SIG-M5 treated with dmso at 0.1 percent for 504 hours (cell line): ENCODE results near the gene EZH1.

Experiments
- DNase-seq: peaks from one replicate; lab custom pipeline; 2025; ENCODE audit not compliant: unreplicated experiment; lab: John Stamatoyannopoulos, UW

EZH1 gene

GRCh38 chr17:42684929-42685556 is 59.8 kb downstream of the EZH1 start:
- DNase-seq, result no peak

- no peak for DNase-seq
Observed at GRCh38 chr17:42683407-42684034, 61.3 kb downstream of the EZH1 start.

GRCh38 chr17:42682722-42683403 is 62.0 kb downstream of the EZH1 start:
- DNase-seq, result peak; percentile 13

GRCh38 chr17:42681976-42682721 is 62.7 kb downstream of the EZH1 start, which contains the start of gene CNTNAP1:
CNTNAP1 (plus strand) TSS chr17:42682531; CDS start chr17:42682830, 299 bp downstream.
- no peak for DNase-seq

GRCh38 chr17:42680331-42680808 is 64.5 kb downstream of the EZH1 start:
- DNase-seq, result no peak

- peak; percentile 45 for DNase-seq
Observed at GRCh38 chr17:42679492-42680330, 65.1 kb downstream of the EZH1 start.

GRCh38 chr17:42678951-42679491 is 65.8 kb downstream of the EZH1 start:
- peak; percentile 18 for DNase-seq

- peak; percentile 82 for DNase-seq
Observed at GRCh38 chr17:42677921-42678781, 66.7 kb downstream of the EZH1 start.

GRCh38 chr17:42677012-42677857 is 67.6 kb downstream of the EZH1 start:
- DNase-seq, result peak; percentile 99

- DNase-seq, result no peak
Observed at GRCh38 chr17:42676424-42677011, 68.3 kb downstream of the EZH1 start, which contains the start of gene PLEKHH3. PLEKHH3 (minus strand) TSS chr17:42676994; CDS start chr17:42676563, 431 bp downstream.

- DNase-seq, result peak; percentile 39
Observed at GRCh38 chr17:42675965-42676423, 68.8 kb downstream of the EZH1 start.

GRCh38 chr17:42675348-42675964 is 69.4 kb downstream of the EZH1 start:
- no peak for DNase-seq

- DNase-seq, result no peak
Observed at GRCh38 chr17:42674755-42675347, 70.0 kb downstream of the EZH1 start.

- DNase-seq, result peak; percentile 43
Observed at GRCh38 chr17:42673885-42674754, 70.7 kb downstream of the EZH1 start.

GRCh38 chr17:42673266-42673884 is 71.5 kb downstream of the EZH1 start:
- DNase-seq, result no peak
